ENCODE measurements around the gene CNN2. TPM values are rescaled to one million over a fixed set of nuclear protein-coding genes. Genes with fewer than 3 reads are reported as not detected.

The CNN2 gene
- total RNA-seq, 1 experiment from 2014 or later: 196 TPM

DNA sequence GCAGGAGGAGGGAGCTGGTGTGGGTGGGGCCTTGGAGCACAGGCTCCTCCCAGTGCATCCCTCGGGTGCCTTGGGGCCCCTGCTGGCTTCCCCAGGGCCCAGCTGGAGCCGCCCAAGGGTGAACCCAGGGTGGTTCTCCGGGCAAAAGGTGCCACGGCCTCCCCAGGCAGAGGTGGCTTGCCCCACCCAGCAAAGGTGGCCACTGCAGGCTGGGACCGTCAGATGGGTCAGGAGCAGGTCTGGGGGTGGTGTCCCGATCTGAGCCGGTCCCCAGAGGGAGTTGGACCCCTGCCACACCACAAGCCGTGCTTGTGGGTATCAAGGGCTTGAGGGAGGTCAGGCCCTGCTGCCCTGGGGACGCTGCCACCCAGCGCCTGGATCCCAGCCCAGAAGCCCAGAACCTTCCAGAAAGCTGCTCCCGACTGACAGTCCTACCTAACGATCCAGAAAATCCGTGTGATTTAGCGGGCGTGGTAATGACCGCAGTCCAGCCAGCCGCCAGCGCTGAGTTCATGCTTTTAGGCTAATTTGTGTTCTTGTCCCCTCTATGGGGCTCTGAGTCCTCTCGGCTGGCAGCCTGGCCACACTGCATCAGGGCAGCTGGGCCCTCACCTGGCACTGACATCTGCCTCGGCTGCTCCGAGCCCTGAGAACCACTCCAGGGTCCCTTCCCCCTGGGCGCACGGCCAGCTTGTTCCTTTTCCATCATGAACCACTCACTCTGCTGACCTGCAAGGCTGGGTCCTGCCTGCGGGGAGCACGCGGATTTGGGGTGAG is 31.2 kb upstream of the CNN2 start:
- no peak for DNase-seq (ENCODE audit: low read depth)

DNA sequence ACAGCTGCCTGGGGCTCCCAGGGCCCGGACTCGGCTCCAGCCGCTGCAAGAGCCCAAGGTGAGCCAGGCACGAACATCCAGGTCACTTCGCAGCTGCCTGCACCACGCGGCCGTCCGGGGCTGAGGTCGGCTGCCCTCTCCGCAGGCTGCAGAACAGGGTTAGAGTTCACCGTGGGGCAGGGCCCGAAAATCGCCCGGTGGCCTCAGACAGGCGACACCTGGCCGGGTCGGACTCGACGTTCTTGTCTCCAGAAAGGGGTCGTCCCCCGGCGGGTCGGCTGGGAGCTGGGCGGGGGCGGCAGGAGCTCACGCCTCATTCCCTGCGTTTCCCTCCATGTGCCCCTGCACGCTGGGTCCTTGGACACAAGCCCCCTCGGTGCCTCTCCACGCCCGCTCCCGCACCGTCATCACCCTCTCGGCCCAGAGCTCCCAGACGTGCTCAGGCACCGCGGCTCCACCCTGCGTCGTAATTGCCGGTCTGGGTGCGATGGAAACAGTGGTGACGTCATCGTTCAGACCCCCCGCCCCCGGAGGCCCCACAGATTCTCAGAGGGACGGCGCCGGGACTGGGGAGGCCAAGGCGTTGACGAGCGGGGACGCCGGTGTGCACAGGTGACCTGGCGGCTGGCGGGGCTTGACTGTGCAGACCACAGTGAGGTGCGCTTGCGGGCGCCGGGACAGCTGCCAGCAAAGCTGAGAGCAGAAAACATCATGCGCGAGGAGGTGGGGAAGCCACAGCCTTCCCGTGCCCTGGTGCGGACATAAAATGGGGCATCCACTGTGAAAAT is 30.2 kb upstream of the CNN2 start:
- DNase-seq (ENCODE audit: low read depth): no peak

DNA sequence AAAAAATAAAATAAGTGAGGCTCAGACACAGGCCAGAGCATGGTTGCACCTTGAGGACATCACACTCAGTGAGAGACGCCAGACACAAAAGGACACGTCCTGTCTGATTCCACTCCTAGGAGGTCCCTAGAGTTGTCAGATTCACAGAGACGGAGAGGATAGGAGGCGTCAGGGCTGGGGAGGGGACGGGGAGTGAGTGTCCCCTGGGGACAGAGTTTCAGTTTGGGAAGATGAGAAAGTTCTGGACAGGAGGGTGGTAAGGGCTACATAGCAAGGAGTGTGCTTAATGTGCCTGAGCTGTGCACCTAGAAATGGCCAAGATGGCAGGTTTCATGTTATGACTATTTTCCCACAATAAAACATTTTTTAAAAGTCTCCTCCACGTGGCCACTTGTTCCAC is 28.3 kb upstream of the CNN2 start:
- DNase-seq (ENCODE audit: low read depth): no peak

DNA sequence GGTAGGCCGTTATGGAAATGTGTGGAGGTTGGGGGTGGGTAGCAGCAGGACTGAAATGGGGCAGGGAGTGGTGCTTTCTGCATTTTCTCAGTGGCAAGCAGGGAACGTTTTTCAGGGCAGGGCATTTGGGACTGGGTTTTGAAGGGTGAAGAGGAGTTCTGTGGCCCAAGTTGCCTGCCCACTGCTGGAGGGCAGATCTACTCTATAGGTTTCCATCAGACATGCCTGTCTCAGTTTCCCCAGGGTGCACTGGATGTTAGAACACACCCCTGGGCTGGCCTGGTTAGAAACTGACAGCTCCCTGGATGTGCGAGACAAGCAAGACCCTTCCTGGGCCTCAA is 27.1 kb upstream of the CNN2 start:
- DNase-seq (ENCODE audit: low read depth): no peak

DNA sequence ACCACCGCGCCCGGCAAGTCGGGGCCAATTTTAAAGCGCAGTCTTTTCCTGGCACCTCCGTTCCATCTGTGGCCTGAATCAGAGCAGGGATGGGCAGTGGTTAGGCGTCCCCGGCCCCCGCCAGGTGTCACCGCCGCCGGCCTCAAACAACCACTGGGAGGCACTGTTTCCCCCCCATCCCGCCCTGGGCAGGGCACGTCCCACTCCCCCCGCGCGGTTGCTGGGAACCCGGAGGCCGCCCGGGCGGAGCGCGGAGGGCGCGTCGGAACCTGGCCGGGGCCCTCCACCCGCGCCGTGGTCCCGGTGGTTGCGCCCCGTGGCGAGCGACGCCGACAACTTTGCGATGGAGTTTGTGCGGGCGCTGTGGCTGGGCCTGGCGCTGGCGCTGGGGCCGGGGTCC is 26.3 kb upstream of the CNN2 start, which contains the start of gene GRIN3B:
Gene GRIN3B (plus strand): TSS at position 325 of the 400 bp plus-strand sequence. CDS start 19 bp downstream, at position 344.
- DNase-seq (ENCODE audit: low read depth): peak; percentile 50

DNA sequence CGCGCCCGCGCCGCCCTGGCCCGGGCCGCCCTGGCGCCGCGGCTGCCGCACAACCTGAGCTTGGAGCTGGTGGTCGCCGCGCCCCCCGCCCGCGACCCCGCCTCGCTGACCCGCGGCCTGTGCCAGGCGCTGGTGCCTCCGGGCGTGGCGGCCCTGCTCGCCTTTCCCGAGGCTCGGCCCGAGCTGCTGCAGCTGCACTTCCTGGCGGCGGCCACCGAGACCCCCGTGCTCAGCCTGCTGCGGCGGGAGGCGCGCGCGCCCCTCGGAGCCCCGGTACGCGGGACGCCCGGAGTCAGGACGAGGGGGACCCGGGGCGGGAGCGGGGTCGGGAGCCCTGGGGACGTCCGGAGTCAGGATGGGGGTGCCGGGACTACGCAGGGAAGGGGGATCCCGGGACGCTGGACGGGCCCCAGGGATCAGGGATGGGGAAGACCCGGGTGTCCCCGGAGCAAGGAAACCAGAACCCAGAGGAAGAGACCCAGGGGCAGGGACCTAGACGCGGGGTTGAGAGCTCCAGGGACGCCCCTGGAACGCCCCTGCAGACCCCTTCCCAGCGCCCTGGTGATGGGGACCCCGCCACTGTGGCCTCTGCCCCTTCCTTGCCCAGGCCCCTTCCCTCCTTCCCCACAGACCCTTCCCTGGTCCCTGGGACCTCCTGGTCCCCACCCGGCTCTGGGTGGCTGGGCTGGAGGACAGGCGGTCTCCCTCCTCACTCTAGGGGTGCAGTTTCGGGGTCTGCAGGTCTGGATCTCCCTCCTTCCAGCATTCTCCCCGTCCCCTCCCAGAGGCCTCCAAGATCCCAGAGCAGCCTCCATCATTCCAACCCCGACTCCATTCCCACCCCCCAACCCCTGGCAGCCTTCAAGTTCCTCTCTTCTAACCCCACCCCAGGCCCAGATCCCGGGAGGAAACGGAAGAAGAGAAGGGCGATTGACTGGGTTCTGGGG is 25.5 kb upstream of the CNN2 start:
- DNase-seq (ENCODE audit: low read depth): no peak

DNA sequence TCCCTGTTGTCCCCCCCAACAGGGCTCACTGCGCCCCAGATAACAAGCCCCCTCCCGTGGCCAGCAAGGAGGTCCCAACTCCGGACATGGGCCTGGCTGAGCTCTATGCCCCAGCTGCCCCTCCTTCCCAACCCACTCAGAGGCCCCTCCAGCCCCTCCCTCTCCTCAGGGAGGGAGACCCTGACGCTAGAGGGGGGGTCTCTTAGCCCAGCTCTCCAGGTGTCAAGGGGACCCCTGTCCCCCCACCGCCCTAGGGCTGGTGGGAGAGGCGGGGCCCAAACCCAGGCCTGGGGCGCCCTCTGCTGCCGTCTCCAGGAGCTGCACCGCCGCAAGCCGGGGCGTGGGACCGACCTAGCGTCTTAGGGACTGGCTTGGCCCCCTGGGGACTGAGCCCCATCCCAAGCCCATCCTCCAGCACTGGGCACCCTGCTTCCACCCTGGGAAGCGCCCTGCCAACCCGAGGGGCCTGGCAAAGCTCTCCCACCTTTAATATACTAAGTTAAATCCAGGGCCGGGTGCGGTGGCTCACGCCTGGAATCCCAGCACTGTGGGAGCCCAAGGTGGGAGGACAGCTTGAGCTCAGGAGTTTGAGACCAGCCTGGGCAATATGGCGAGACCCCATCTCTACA is 24.8 kb upstream of the CNN2 start:
- peak; percentile 24 for DNase-seq (ENCODE audit: low read depth)

DNA sequence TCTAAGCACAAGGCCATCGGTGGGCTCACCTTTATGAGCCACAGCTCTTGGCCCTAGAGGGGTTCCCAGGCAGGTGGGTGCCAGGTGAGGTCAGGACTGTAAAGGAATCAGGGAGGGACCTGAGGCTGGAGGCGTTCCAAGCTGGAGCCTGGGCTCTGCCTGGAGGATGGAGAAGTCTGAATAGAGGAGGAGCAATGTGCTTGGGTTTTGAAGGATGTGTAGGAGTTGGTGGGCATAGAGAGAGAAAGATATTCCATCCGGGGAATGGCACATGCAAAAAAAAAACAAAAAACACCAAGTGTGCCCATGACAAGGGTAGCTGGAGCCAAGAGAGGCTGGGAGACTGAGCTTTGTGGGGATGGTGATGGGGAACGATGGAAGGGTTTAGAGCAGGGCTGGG is 23.8 kb upstream of the CNN2 start:
- DNase-seq (ENCODE audit: low read depth): no peak

DNA sequence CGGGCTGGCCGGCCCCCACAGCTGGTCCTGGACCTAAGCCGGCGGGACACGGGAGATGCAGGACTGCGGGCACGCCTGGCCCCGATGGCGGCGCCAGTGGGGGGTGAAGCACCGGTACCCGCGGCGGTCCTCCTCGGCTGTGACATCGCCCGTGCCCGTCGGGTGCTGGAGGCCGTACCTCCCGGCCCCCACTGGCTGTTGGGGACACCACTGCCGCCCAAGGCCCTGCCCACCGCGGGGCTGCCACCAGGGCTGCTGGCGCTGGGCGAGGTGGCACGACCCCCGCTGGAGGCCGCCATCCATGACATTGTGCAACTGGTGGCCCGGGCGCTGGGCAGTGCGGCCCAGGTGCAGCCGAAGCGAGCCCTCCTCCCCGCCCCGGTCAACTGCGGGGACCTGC is 23.1 kb upstream of the CNN2 start:
- no peak for DNase-seq (ENCODE audit: low read depth)

DNA sequence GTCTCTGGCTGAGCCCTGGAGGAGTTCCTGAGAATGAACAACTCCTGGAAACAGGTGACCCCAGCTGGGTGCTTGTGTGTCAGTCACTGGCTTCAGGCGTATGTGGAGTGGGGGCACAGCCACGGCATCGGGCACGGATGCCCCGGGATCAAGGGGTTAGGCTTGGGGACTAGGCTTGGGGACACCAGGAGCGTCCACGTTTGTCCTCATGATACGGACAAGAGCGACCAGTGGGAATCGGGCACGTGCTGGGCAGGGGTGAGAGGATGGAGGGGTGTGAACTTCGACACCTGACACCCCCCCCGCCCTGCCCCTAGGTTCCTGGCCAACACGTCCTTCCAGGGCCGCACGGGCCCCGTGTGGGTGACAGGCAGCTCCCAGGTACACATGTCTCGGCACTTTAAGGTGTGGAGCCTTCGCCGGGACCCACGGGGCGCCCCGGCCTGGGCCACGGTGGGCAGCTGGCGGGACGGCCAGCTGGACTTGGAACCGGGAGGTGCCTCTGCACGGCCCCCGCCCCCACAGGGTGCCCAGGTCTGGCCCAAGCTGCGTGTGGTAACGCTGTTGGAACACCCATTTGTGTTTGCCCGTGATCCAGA is 22.1 kb upstream of the CNN2 start:
- DNase-seq (ENCODE audit: low read depth): no peak

DNA sequence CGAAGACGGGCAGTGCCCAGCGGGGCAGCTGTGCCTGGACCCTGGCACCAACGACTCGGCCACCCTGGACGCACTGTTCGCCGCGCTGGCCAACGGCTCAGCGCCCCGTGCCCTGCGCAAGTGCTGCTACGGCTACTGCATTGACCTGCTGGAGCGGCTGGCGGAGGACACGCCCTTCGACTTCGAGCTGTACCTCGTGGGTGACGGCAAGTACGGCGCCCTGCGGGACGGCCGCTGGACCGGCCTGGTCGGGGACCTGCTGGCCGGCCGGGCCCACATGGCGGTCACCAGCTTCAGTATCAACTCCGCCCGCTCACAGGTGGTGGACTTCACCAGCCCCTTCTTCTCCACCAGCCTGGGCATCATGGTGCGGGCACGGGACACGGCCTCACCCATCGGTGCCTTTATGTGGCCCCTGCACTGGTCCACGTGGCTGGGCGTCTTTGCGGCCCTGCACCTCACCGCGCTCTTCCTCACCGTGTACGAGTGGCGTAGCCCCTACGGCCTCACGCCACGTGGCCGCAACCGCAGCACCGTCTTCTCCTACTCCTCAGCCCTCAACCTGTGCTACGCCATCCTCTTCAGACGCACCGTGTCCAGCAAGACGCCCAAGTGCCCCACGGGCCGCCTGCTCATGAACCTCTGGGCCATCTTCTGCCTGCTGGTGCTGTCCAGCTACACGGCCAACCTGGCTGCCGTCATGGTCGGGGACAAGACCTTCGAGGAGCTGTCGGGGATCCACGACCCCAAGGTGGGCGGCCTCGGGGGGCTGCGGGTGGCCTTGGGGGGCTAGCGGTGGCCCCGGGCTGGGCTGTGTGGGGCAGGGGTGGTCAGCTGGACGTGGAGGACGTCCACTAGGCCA is 21.4 kb upstream of the CNN2 start:
- no peak for DNase-seq (ENCODE audit: low read depth)

DNA sequence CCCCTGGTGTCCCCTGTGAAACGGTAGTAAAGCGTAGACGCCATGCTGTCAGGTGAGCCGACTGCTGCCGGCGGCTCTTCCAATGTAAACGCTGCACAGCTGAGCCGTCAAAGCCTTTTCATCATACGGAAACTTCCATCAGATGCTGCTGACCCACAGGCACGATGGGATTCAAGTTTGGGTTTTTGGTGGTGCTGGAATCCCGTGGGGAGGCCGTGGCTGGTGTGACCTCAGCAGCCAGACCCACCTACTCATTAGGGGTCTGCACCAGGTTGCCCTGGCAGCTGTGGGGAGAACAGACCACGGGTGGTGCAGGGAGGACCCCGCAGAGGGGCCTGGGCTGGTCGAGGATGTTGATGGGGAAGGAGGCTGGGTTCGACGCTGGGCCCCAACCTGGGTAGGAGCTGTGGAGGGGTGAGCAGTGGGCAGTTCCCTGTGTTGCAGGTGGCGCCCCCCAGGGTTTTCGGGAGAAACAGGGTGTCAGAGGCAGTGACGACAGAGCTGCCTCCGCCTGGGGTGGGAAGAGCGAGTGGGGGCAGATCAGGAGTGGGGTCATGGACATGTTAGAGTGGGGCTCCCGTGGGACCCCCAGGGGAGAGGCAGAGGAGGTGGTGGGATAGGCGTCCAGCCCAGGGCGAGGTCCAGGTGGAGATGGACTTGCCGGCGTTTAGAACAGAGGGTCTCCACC is 19.6 kb upstream of the CNN2 start:
- DNase-seq (ENCODE audit: low read depth): no peak

DNA sequence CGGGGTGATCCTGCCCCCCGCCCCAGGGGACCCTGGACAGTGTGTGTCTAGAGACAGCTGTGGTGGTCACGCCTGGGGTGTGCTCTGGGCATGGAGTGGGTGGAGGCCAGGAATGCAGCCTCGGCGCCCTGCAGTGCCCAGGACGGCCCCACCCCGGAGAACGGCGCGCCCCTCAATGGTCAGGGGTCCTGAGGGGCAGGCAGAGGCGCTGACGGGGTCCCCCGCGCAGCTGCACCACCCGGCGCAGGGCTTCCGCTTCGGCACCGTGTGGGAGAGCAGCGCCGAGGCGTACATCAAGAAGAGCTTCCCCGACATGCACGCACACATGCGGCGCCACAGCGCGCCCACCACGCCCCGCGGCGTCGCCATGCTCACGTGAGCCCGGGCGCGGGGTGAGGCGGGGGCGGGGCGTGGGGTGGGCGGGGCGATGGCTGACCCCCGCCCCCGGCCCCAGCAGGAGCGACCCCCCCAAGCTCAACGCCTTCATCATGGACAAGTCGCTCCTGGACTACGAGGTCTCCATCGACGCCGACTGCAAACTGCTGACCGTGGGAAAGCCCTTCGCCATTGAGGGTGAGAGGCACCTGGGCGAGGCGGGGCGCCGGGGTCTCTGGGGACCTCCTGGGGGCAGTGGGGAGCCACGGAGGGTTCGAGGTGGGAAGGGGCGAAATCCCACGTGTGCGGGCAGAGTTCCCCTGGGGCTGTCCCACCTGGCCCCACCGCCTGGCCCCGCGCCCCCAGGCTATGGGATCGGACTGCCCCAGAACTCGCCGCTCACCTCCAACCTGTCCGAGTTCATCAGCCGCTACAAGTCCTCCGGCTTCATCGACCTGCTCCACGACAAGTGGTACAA is 18.8 kb upstream of the CNN2 start:
- no peak for DNase-seq (ENCODE audit: low read depth)

DNA sequence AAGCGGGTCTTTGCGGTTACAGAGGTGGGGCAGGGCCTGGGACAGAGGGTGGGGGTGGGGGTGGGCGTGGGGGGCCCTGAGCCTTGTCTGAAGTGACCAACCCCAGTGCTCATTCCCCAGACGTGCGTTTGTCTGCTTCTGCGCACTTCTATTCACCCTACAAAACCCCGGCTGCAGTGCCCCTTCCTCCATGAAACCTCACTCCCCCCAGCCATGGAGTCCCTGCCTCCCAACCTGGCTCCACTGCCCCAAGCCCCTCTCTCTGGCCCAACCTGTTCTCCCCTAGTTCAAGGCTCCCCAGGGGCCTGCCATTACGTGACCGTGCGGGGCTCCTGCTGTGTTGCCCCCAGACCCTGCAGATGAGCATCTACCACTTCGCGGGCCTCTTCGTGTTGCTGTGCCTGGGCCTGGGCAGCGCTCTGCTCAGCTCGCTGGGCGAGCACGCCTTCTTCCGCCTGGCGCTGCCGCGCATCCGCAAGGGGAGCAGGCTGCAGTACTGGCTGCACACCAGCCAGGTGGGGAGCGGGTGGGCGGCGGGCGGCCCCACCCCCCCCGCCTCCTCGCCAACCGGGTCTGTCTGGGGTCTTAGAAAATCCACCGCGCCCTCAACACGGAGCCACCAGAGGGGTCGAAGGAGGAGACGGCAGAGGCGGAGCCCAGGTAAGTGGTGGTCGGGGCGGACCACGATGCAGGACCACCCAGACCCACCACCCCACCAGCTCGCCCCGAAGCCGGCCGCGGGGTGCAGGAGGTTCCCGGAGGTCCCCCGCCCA is 18.0 kb upstream of the CNN2 start:
- no peak for DNase-seq (ENCODE audit: low read depth)

DNA sequence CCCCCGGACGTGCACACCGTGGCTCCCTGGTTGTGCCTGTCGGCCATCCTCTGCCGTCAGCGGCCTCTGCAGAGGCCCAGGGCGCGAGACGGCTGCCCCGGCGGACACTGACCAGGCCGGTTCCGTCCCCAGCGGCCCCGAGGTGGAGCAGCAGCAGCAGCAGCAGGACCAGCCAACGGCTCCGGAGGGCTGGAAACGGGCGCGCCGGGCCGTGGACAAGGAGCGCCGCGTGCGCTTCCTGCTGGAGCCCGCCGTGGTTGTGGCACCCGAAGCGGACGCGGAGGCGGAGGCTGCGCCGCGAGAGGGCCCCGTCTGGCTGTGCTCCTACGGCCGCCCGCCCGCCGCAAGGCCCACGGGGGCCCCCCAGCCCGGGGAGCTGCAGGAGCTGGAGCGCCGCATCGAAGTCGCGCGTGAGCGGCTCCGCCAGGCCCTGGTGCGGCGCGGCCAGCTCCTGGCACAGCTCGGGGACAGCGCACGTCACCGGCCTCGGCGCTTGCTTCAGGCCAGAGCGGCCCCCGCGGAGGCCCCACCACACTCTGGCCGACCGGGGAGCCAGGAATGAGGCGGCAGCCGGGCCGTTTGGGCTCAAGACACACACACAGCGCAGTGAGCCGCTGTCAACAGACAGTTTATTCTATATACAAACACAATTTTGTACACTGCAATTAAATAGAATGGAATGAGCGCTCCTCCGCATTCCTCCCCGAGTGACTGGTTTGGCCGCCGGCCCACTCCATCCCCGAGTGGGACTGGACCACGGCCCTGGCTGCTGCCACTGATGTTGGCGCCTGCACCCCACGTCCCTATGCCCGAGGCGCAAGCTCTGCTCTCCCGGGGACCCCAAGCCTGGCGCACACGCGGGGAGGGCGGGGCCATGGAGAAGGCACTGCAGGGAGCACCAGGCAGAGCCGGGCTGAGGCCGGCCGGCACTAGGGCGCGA is 17.1 kb upstream of the CNN2 start:
- DNase-seq (ENCODE audit: low read depth): no peak

DNA sequence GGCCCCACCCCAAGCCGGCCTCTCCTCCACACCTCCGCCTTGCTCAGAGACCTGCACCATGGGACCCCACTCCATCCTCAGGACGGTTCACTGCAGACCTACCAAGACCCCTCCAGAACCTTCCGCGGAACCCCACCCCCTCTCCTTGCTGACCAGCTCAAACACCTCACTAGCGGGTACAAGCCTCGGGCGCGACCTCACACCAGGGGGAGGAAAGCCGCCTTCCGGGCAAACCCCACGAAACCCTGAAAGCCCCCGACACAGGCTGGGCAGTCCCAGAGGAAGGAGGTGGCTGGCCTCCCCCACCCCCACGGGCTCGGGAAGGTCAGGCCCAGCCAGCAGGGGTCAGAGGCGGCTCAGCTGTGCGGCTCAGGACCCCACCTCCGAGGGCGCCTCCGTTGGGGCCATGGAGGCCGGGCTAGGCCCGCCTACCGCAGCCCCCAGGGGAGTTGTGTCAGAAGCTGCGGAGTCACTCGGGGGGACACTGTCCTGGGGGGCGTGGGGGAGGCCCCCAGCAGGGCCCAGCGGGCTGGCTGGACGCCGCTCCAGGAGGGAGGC is 16.3 kb upstream of the CNN2 start:
- no peak for DNase-seq (ENCODE audit: low read depth)

All from HT1080 (cell line).